ENCODE results near the gene TMEM266.

The TMEM266 gene

DNA sequence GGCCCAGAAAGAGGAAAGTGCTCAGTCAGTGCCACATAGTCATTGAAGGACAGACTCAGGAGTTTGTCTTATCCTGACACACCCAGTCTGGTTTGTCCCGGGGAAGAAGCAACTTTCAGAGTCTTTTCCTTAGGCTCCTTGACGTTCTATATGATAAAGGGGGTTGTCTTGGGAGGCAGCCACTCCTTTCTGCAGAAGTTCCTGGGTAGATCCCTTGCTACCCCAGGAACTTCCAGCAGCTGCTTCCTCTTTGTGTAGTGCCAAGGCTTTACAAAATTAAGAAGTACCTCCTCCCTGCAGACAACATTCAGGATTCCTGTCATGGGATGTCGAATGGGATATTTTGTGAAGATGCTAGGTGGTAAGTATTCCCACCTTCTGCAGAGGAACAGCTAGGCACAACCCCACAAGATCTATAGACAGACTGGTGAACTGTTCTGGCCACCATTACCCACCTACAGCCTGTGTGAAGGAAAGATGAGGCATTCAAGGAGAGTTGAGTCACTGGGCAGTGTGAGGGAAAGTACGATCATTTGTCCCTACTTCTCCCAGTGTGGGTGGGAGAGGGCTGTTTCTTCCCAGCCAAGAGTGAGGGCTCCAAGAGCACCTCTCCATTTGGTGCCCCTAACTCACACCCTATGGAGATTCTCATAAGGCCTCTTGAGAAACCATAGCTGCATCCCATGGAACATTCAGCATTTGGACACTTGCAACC lies 11.3 kb downstream of the TMEM266 start:
- DNase-seq (ENCODE audit: low spot score), result no peak
- TF ChIP-seq, protein P1, sequence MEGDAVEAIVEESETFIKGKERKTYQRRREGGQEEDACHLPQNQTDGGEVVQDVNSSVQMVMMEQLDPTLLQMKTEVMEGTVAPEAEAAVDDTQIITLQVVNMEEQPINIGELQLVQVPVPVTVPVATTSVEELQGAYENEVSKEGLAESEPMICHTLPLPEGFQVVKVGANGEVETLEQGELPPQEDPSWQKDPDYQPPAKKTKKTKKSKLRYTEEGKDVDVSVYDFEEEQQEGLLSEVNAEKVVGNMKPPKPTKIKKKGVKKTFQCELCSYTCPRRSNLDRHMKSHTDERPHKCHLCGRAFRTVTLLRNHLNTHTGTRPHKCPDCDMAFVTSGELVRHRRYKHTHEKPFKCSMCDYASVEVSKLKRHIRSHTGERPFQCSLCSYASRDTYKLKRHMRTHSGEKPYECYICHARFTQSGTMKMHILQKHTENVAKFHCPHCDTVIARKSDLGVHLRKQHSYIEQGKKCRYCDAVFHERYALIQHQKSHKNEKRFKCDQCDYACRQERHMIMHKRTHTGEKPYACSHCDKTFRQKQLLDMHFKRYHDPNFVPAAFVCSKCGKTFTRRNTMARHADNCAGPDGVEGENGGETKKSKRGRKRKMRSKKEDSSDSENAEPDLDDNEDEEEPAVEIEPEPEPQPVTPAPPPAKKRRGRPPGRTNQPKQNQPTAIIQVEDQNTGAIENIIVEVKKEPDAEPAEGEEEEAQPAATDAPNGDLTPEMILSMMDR (IDR thresholded peaks at IDR 0.05; ENCODE audit: extremely low read depth, missing control alignments), result no peak

GRCh38 chr15:76071806-76072205 lies 12.0 kb downstream of the TMEM266 start:
- no peak for DNase-seq (ENCODE audit: low spot score)
- TF ChIP-seq, protein P1 (IDR thresholded peaks at IDR 0.05; ENCODE audit: extremely low read depth, missing control alignments), result no peak

DNA sequence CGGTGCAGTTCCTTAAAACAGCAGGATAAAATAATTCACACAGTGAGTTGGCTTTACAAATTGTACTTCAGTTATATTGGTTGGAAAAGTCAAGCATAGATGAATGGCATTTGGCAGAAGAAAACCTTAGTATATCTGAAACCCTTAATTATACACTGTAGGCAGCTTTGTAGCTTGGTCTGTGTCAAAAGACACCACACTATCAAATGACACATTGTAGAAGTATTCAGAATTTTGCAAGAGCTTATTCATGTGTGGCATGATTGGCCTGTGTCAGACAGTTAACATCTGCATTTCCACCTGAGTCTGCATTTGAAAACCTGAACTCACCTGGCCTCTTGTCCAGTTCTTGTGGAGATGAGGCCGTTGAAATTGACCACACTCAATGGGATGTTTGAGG lies 13.8 kb downstream of the TMEM266 start:
- DNase-seq (ENCODE audit: low spot score), result no peak
- TF ChIP-seq, protein P1 (IDR thresholded peaks at IDR 0.05; ENCODE audit: extremely low read depth, missing control alignments), result no peak

DNA sequence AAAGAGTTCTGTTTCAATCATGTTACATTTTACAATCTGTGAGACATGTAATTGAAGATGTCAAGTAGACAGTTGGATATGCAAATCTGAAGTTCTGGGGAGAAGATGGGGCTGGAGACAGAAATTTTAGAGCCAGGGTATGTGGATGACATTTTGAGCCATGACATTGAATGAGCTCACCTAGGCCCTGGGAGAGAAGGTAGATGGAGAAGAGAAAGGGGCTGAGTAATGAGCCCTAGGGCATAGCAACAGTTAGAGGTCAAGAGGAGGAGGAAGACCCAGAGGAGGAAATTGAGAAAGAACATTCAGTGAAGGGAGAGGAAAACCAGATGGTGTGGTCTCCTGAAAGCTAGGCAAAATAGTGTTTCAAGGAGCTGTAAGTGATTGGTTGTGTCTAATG lies 15.3 kb downstream of the TMEM266 start:
- TF ChIP-seq, protein P1 (IDR thresholded peaks at IDR 0.05; ENCODE audit: extremely low read depth, missing control alignments), result no peak
- no peak for DNase-seq (ENCODE audit: low spot score)

DNA sequence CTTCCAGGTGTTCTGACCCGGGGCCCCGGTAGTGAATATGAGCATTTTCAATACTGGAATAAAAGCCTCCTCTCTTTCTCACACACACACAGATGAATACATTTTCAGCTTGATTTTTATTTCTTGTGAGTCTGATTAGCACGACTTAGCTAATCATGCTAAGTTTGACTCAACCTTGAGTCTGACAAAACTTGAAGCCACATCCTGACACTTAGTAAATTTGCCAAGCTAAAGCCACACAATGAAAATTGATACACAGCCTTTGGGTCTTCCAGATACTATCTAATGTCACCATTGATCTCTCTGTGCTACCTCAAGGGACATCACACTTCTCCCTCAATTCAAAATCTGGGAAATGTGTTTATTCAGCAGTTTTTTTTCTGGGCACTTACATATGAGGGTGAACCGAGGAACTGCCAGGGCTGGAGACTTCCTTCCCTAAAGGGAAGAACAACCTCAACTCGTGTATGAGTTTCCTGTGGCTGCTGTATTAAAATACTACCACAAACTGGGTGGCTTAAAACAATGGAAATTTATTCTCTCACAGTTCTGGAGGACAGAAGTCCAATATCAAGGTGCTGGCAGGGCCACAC lies 18.6 kb downstream of the TMEM266 start:
- no peak for DNase-seq (ENCODE audit: low spot score)
- TF ChIP-seq, protein P1 (IDR thresholded peaks at IDR 0.05; ENCODE audit: extremely low read depth, missing control alignments), result no peak

- no peak for DNase-seq (ENCODE audit: low spot score)
- TF ChIP-seq, protein P1 (IDR thresholded peaks at IDR 0.05; ENCODE audit: extremely low read depth, missing control alignments), result no peak
Measured at GRCh38 chr15:76084256-76084655, 24.5 kb downstream of the TMEM266 start.

GRCh38 chr15:76098685-76099084 lies 38.9 kb downstream of the TMEM266 start:
- no peak for DNase-seq (ENCODE audit: low spot score)
- TF ChIP-seq, protein P1 (IDR thresholded peaks at IDR 0.05; ENCODE audit: extremely low read depth, missing control alignments), result no peak

All from GM20000 (cell line).